ENCODE measurements around the gene GRID1. TPM values are rescaled to one million over a fixed set of nuclear protein-coding genes. Genes with fewer than 3 reads are reported as not detected.

The GRID1 gene
- 0.14 to 0.42 TPM (median 0.29 TPM) in 5 replicates for total RNA-seq (2022; extraction: Qiagen RNA extraction; ENCODE audit: low read depth)

GRCh38 chr10:86366033-86366901 lies at the start of gene GRID1:
TSS of gene GRID1 (minus strand) at chr10:86366795.

Other genes with a start within 250 kb of the GRID1 start
- 9.7 to 18.5 TPM (median 15.7 TPM) in 5 replicates for gene WAPL, start 155.0 kb upstream of the GRID1 start, total RNA-seq (2022; extraction: Qiagen RNA extraction; ENCODE audit: low read depth)